GM12801 (cell line): ENCODE measurements around the gene ADCY2.

ENCODE experiments used
- CTCF ChIP-seq: IDR thresholded peaks from one replicate; pipeline ENCODE4 v1.5.1; 2011; ENCODE audit warnings: control low read depth; ENCODE audit not compliant: insufficient read length; ENCODE audit errors: extremely low read depth

ADCY2 gene

GRCh38 chr5:7664208-7664607 lies 268.3 kb downstream of the ADCY2 start:
- no peak for TF ChIP-seq CTCF

GRCh38 chr5:7667216-7667767 lies 271.4 kb downstream of the ADCY2 start:
- TF ChIP-seq CTCF, result no peak

GRCh38 chr5:7668161-7668560 lies 272.2 kb downstream of the ADCY2 start:
- no peak for TF ChIP-seq CTCF

- TF ChIP-seq CTCF, result no peak
Observed at GRCh38 chr5:7668627-7669026, 272.7 kb downstream of the ADCY2 start.

- no peak for TF ChIP-seq CTCF
Observed at GRCh38 chr5:7671381-7671993, 275.5 kb downstream of the ADCY2 start.

GRCh38 chr5:7673658-7674057 lies 277.7 kb downstream of the ADCY2 start:
- no peak for TF ChIP-seq CTCF

- TF ChIP-seq CTCF, result no peak
Observed at GRCh38 chr5:7676455-7676854, 280.5 kb downstream of the ADCY2 start.
